Neural cell (in vitro differentiated cells): Measurements from ENCODE around the gene PYGB. TPM values are rescaled to one million over a fixed set of nuclear protein-coding genes. Genes with fewer than 3 reads are reported as not detected.

Source experiments
- H2AFZ ChIP-seq: fragments of 200-600, 300-800 bp; sonication (generic), shearing (Covaris generic); 2 replicates; pipeline ENCODE4 v1.6.0; 2014; ENCODE audit warnings: low read depth, mild to moderate bottlenecking, antibody characterized with exemption, low read length, moderate library complexity
- H3F3A ChIP-seq: fragments of 200-600 bp; shearing (Covaris generic); 2 replicates; pipeline ENCODE4 v1.6.1; 2016; ENCODE audit warnings: mild to moderate bottlenecking, moderate library complexity, mixed read lengths, antibody characterized with exemption, low read length; ENCODE audit not compliant: insufficient read depth, poor library complexity, severe bottlenecking
- H3K27ac ChIP-seq: fragments of 200-600, 300-800 bp; sonication (generic), shearing (Covaris generic); 2 replicates; pipeline ENCODE4 v1.5.1; 2014; ENCODE audit warnings: mild to moderate bottlenecking, low read length, moderate library complexity
- H3K27me3 ChIP-seq: fragments of 300-800, 200-600 bp; sonication (generic), shearing (Covaris generic); 2 replicates; pipeline ENCODE4 v1.6.0; 2014; ENCODE audit warnings: mild to moderate bottlenecking, low read depth, low read length, moderate library complexity; ENCODE audit not compliant: insufficient read depth
- H3K36me3 ChIP-seq: fragments of 300-800, 200-600 bp; sonication (generic), shearing (Covaris generic); 2 replicates; pipeline ENCODE4 v1.5.1; 2014; ENCODE audit warnings: mild to moderate bottlenecking, antibody characterized with exemption, low read length, moderate library complexity; ENCODE audit not compliant: insufficient read depth
- H3K4me2 ChIP-seq: fragments of 300-800, 200-600 bp; sonication (generic), shearing (Covaris generic); 2 replicates; pipeline ENCODE4 v1.6.0; 2014; ENCODE audit warnings: mild to moderate bottlenecking, low read length
- H3K4me3 ChIP-seq: fragments of 300-800, 200-600 bp; sonication (generic), shearing (Covaris generic); 2 replicates; pipeline ENCODE4 v1.5.1; 2014; ENCODE audit warnings: mild to moderate bottlenecking, low read length, moderate library complexity
- H3K79me2 ChIP-seq: fragments of 200-600 bp; shearing (Covaris generic); replicated peaks from 2 replicates; pipeline ENCODE4 v1.6.0; 2014; ENCODE audit warnings: mild to moderate bottlenecking, low read length, moderate library complexity; ENCODE audit not compliant: insufficient read depth
- H3K9ac ChIP-seq: fragments of 300-800, 200-600 bp; sonication (generic), shearing (Covaris generic); 2 replicates; pipeline ENCODE4 v1.6.1; 2016; ENCODE audit warnings: mild to moderate bottlenecking, low read length, mixed read lengths
- H3K9me2 ChIP-seq: fragments of 200-600 bp; shearing (Covaris generic); 2 replicates; pipeline ENCODE4 v1.6.1; 2016; ENCODE audit warnings: mild to moderate bottlenecking, low read length, mixed read lengths; ENCODE audit not compliant: insufficient read depth
- H3K9me3 ChIP-seq: fragments of 200-600, 300-800 bp; sonication (generic), shearing (Covaris generic); 2 replicates; pipeline ENCODE4 v1.6.1; 2016; ENCODE audit warnings: mild to moderate bottlenecking, mixed run types, low read length, moderate library complexity, mixed read lengths
- H4K20me1 ChIP-seq: fragments of 200-600 bp; shearing (Covaris generic); 2 replicates; pipeline ENCODE4 v1.6.1; 2016; ENCODE audit warnings: mild to moderate bottlenecking, mixed run types; ENCODE audit not compliant: insufficient read depth
- EP300 ChIP-seq: fragments of 450-650 bp; conservative IDR thresholded peaks from 2 replicates; pipeline ENCODE4 v1.6.1; 2014; ENCODE audit warnings: antibody characterized with exemption, mild to moderate bottlenecking, moderate library complexity; ENCODE audit not compliant: poor library complexity, severe bottlenecking
- MXI1 ChIP-seq: fragments of 450-650 bp; conservative IDR thresholded peaks from 2 replicates; pipeline ENCODE4 v1.6.1; 2014; ENCODE audit warnings: antibody characterized with exemption, mild to moderate bottlenecking; ENCODE audit not compliant: poor library complexity, severe bottlenecking
- POLR2AphosphoS5 ChIP-seq: IDR thresholded peaks from 2 replicates; pipeline ENCODE4 v1.6.1; 2012
- RAD21 ChIP-seq: fragments of 450-650 bp; conservative IDR thresholded peaks from 2 replicates; pipeline ENCODE4 v1.6.1; 2014; ENCODE audit warnings: antibody characterized with exemption, mild to moderate bottlenecking, moderate library complexity
- SMC3 ChIP-seq: fragments of 450-650 bp; conservative IDR thresholded peaks from 2 replicates; pipeline ENCODE4 v1.6.1; 2014; ENCODE audit warnings: antibody characterized with exemption, mild to moderate bottlenecking, moderate library complexity; ENCODE audit not compliant: poor library complexity
- polyA plus RNA-seq: library from polyadenylated mRNA; depleted of rRNA; stranded (reverse); fragments of >200 nt; gene quantifications from 2 replicates; pipeline ENCODE4 v1.2.3, GENCODE V29; 2014
- TF ChIP-seq, protein P1 (sequence below): IDR thresholded peaks from 2 replicates; pipeline ENCODE4 v1.6.1; 2012; ENCODE audit warnings: borderline replicate concordance

The PYGB gene
- polyA plus RNA-seq, 1 donor from 2014 or later, result 70.5 TPM

DNA sequence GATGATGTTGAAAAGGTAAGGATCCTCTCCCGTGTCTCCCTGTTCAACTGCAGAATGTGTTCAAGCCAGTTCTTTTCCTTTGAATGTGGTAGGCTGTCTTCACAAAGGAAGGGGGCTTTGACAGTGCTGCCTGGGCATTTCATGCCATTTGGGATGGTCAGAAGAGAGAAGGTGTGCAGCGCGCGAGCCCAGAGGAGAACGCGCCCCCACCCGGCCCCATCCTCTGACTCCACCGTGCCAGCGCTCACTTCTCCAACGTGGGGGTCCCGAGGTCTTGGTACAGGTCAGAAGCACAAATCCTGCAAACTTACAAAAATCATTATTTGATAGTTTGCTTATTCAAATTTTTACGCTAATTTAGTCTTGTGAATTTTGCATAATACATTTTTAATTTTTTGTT is 38.0 kb upstream of the PYGB start:
- Histone ChIP-seq H3K27me3 (no peaks in the 10 kb centered on the region), H2AFZ (no peak overlapping the region), H3K4me2 (no peak overlapping the region), H3K79me2 (no peaks in the 10 kb centered on the region), H3K9me3 (no peaks in the 10 kb centered on the region), H3K9ac (no peak overlapping the region), H3K9me2 (no peaks in the 10 kb centered on the region), H3F3A (no peaks in the 10 kb centered on the region), H3K4me3 (no peak overlapping the region), H4K20me1 (no peaks in the 10 kb centered on the region), H3K27ac (no peak overlapping the region), H3K36me3 (no peaks in the 10 kb centered on the region)
- TF ChIP-seq SMC3, result no peak
- TF ChIP-seq, protein P1, sequence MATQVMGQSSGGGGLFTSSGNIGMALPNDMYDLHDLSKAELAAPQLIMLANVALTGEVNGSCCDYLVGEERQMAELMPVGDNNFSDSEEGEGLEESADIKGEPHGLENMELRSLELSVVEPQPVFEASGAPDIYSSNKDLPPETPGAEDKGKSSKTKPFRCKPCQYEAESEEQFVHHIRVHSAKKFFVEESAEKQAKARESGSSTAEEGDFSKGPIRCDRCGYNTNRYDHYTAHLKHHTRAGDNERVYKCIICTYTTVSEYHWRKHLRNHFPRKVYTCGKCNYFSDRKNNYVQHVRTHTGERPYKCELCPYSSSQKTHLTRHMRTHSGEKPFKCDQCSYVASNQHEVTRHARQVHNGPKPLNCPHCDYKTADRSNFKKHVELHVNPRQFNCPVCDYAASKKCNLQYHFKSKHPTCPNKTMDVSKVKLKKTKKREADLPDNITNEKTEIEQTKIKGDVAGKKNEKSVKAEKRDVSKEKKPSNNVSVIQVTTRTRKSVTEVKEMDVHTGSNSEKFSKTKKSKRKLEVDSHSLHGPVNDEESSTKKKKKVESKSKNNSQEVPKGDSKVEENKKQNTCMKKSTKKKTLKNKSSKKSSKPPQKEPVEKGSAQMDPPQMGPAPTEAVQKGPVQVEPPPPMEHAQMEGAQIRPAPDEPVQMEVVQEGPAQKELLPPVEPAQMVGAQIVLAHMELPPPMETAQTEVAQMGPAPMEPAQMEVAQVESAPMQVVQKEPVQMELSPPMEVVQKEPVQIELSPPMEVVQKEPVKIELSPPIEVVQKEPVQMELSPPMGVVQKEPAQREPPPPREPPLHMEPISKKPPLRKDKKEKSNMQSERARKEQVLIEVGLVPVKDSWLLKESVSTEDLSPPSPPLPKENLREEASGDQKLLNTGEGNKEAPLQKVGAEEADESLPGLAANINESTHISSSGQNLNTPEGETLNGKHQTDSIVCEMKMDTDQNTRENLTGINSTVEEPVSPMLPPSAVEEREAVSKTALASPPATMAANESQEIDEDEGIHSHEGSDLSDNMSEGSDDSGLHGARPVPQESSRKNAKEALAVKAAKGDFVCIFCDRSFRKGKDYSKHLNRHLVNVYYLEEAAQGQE, result no peak

DNA sequence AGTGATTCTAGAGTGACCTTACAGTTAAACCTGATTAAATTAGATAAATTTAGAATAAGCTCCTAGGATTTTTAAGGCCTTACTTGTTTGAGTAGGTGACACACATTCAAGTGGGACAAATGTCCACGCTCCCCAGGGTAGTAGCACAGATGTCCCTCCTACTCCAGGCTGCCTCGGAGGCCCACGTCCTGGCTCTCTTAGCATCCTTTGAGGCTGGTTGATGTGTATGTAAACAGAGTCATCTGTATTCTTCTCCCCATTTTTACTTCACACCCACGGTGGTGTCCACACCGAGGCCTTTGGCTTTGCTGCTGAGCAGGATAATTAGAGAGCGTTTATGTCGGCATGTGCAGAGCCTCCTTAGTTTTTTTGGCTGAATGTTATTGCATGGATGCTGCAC is 36.6 kb upstream of the PYGB start:
- Histone ChIP-seq H3K4me2 (no peak overlapping the region), H3K36me3 (no peaks in the 10 kb centered on the region), H3K27me3 (no peaks in the 10 kb centered on the region), H3K4me3 (no peak overlapping the region), H3F3A (no peaks in the 10 kb centered on the region), H3K79me2 (no peaks in the 10 kb centered on the region), H3K27ac (no peak overlapping the region), H3K9me2 (no peaks in the 10 kb centered on the region), H3K9me3 (no peaks in the 10 kb centered on the region), H3K9ac (no peak overlapping the region), H2AFZ (no peak overlapping the region), H4K20me1 (no peaks in the 10 kb centered on the region)
- TF ChIP-seq, protein P1, result no peak
- TF ChIP-seq RAD21 (no peak), SMC3 (no peak), POLR2AphosphoS5 (no peak), MXI1 (no peak)

DNA sequence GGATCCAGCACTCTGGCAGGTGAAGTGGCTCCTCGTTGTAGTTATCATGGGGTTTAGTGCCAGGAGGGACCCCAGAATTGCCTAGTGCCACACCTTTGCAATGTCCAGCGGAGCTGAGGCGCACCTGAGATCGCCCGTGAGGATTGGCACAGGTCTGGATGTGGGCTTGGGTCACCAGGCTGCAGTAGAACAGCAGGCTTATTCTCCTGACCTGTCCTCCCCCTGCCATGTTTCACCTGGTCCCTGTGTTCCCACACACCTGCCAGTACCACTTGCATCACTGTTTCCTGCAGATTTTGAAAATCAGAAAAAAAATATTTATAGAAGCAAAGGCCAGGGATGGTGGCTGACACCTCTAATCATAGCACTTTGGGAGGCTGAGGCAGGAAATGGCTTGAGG is 35.6 kb upstream of the PYGB start:
- Histone ChIP-seq H3K9me3 (no peaks in the 10 kb centered on the region), H3K79me2 (no peaks in the 10 kb centered on the region), H3K9ac (no peak overlapping the region), H3K27me3 (no peaks in the 10 kb centered on the region), H3K4me2 (no peak overlapping the region), H3K9me2 (no peaks in the 10 kb centered on the region), H3K36me3 (no peaks in the 10 kb centered on the region), H4K20me1 (no peaks in the 10 kb centered on the region), H3K4me3 (no peak overlapping the region), H2AFZ (no peak overlapping the region), H3K27ac (no peak overlapping the region), H3F3A (no peaks in the 10 kb centered on the region)
- TF ChIP-seq EP300 (no peak), RAD21 (no peak)
